GM23338 (cell line): ENCODE measurements around the gene PXDN.

ENCODE experiments used
- EZH2 ChIP-seq: fragments of 200-600 bp; sonication (generic); IDR thresholded peaks from one replicate; pipeline ENCODE4 v1.8.0; 2017; ENCODE audit warnings: antibody characterized with exemption, mild to moderate bottlenecking, low read depth; ENCODE audit not compliant: unreplicated experiment
- EZH2phosphoT487 ChIP-seq: fragments of 200-600 bp; sonication (generic); IDR thresholded peaks from one replicate; pipeline ENCODE4 v1.8.1; 2018; ENCODE audit warnings: antibody characterized with exemption; ENCODE audit not compliant: unreplicated experiment
- POLR2AphosphoS5 ChIP-seq: IDR thresholded peaks from 2 replicates; pipeline ENCODE4 v1.6.1; 2016; ENCODE audit warnings: antibody characterized with exemption, low read depth
- TF ChIP-seq, protein P1 (sequence below), 2 experiments: fragments of 200-600 bp in 1 of 2; sonication (generic) in 1 of 2; conservative IDR thresholded peaks; 2 replicates each; pipeline versions ENCODE4 v1.5.1 to v1.6.1; 2016 to 2017; ENCODE audit warnings: antibody characterized with exemption in 2 of 2, low read depth in 2 of 2, mild to moderate bottlenecking in 2 of 2, moderate library complexity in 1 of 2
- TF ChIP-seq, protein P2 (sequence below): IDR thresholded peaks from 2 replicates; pipeline ENCODE4 v1.6.1; 2016; ENCODE audit warnings: antibody characterized with exemption

GRCh38 chr2:1625281-1626001 is 118.9 kb downstream of the PXDN start:
- TF ChIP-seq, protein P1, sequence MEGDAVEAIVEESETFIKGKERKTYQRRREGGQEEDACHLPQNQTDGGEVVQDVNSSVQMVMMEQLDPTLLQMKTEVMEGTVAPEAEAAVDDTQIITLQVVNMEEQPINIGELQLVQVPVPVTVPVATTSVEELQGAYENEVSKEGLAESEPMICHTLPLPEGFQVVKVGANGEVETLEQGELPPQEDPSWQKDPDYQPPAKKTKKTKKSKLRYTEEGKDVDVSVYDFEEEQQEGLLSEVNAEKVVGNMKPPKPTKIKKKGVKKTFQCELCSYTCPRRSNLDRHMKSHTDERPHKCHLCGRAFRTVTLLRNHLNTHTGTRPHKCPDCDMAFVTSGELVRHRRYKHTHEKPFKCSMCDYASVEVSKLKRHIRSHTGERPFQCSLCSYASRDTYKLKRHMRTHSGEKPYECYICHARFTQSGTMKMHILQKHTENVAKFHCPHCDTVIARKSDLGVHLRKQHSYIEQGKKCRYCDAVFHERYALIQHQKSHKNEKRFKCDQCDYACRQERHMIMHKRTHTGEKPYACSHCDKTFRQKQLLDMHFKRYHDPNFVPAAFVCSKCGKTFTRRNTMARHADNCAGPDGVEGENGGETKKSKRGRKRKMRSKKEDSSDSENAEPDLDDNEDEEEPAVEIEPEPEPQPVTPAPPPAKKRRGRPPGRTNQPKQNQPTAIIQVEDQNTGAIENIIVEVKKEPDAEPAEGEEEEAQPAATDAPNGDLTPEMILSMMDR (conservative IDR thresholded peaks at IDR 0.05; ENCODE audit: low read depth in 2 of 2), result no peak
- no peak for TF ChIP-seq EZH2phosphoT487
- no peak; the same call in none of the 2 replicates for TF ChIP-seq POLR2AphosphoS5
- TF ChIP-seq EZH2, result no peak
- TF ChIP-seq, protein P2, sequence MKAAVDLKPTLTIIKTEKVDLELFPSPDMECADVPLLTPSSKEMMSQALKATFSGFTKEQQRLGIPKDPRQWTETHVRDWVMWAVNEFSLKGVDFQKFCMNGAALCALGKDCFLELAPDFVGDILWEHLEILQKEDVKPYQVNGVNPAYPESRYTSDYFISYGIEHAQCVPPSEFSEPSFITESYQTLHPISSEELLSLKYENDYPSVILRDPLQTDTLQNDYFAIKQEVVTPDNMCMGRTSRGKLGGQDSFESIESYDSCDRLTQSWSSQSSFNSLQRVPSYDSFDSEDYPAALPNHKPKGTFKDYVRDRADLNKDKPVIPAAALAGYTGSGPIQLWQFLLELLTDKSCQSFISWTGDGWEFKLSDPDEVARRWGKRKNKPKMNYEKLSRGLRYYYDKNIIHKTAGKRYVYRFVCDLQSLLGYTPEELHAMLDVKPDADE, result 0 out of 2 replicates have a peak, but pooled peaks have one; percentile 51
